Endothelial cell of umbilical vein (primary cell): ENCODE measurements around the gene TMEM208.

ENCODE experiments used
- GATA2 ChIP-seq: IDR thresholded peaks from 2 replicates; pipeline ENCODE4 v1.7.0; 2011; ENCODE audit warnings: low read depth, mild to moderate bottlenecking, moderate library complexity, mixed read lengths, low read length; ENCODE audit not compliant: insufficient read length, insufficient read depth
- POLR2AphosphoS5 ChIP-seq: IDR thresholded peaks from 2 replicates; pipeline ENCODE4 v1.6.1; 2012; ENCODE audit warnings: low read depth, mild to moderate bottlenecking, control low read depth, low read length, moderate library complexity; ENCODE audit not compliant: insufficient read depth

DNA sequence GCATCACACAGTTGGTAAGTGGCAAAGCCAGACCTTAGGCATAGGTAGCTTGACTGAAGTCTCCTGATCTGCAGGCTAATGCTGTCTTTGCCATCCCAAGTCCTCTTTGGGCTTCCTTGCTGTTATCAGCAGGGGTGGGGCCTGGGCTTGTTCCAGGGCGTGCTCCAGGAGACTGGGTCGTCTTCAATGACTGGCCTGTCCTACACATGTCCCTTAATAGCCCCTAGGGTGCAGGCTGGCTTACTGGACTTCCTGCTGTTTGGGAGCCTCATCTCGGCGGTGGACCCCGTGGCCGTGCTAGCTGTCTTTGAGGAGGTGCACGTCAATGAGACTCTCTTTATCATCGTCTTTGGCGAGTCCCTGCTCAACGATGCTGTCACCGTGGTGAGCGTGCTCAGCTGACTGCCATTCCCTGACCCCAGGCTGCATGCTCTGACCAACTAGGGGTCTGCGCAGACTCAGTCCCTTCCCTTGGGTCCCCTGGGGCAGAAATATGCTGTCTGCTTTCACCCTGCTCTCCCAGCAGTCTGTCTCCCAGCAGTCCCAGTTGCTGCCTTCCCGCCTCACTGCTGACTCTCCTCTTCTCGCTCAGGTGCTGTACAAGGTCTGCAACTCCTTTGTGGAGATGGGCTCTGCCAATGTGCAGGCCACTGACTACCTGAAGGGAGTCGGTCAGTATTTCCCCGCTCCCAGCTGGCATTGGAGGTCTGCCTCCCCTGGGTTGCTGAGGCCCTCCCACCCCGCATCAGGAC is 28.0 kb downstream of the TMEM208 start:
- TF ChIP-seq GATA2 (no peak), POLR2AphosphoS5 (no peak)
